Left lung (tissue), 10 donors: ENCODE data around the gene TRIML1. TPM values are rescaled to one million over a fixed set of nuclear protein-coding genes. Genes with fewer than 3 reads are reported as not detected.
A peak's percentile ranks its signal among the peaks of the same experiment; 100 is the strongest.

Experiments used
- ATAC-seq: fragments of 200-7000 bp; cut with Tn5 transposase; one replicate; pipeline ENCODE4 v1.9.1; 2020; ENCODE audit warnings: moderate library complexity
- DNase-seq, 4 donors: peaks; one replicate each; pipeline ENCODE4 v3.0.0-alpha.2; 2013 to 2020
- H3K27ac ChIP-seq, 2 donors: fragments of 200-600 bp; sonication (generic) in 1 of 2; one replicate each; pipeline versions ENCODE4 v1.5.0 to v1.8.0; 2020 to 2021
- H3K27me3 ChIP-seq, 2 donors: fragments of 200-600 bp; sonication (generic) in 1 of 2; one replicate each; pipeline versions ENCODE4 v1.5.0 to v1.8.0; 2020 to 2021
- H3K36me3 ChIP-seq, 2 donors: fragments of 200-600 bp; sonication (generic) in 1 of 2; one replicate each; pipeline versions ENCODE4 v1.5.0 to v1.8.0; 2020 to 2021
- H3K4me1 ChIP-seq, 2 donors: fragments of 200-600 bp; one replicate each; pipeline ENCODE4 v1.8.0; 2021
- H3K4me3 ChIP-seq, 2 donors: fragments of 200-600 bp; sonication (generic) in 1 of 2; one replicate each; pipeline versions ENCODE4 v1.5.0 to v1.8.0; 2020 to 2021; ENCODE audit warnings: mild to moderate bottlenecking in 1 of 2
- H3K9me3 ChIP-seq, 2 donors: fragments of 200-600 bp; sonication (generic) in 1 of 2; one replicate each; pipeline versions ENCODE4 v1.5.0 to v1.8.0; 2020 to 2021
- intact Hi-C, 2 donors: fragments of 100-400 bp; cut with DNase I; formaldehyde crosslinking; loops; one replicate each; pipeline versions ENCODE4 v1.11.2 to v1.14.2; 2022
- polyA plus RNA-seq, 6 donors: library from polyadenylated mRNA; unstranded; fragments of 120-200 nt; gene quantifications; one replicate each; pipeline ENCODE4 v1.2.1, GENCODE V29; 2013; ENCODE audit not compliant: insufficient read length in 6 of 6
- total RNA-seq, 2 donors: library from RNA; stranded (reverse); fragmentation: NEBNext Ultra II Directional; extraction: Animal tissue kit (Norgen Biotek cat#: 25700); gene quantifications; one replicate each; pipeline ENCODE4 v1.2.1, GENCODE V29; 2021
- TF ChIP-seq, protein P1 (sequence below), 2 donors: fragments of 200-600 bp; sonication (generic) in 1 of 2; IDR thresholded peaks; one replicate each; pipeline versions ENCODE4 v1.5.0 to v1.8.0; 2021; ENCODE audit warnings: antibody characterized with exemption in 2 of 2
- donor health status: DM: no; HTN: yes; CAD: no.
- donor health status: DM: no; HTN: no; CAD: no.

Gene TRIML1
- total and polyA plus RNA-seq, 8 donors, result not detected

DNA sequence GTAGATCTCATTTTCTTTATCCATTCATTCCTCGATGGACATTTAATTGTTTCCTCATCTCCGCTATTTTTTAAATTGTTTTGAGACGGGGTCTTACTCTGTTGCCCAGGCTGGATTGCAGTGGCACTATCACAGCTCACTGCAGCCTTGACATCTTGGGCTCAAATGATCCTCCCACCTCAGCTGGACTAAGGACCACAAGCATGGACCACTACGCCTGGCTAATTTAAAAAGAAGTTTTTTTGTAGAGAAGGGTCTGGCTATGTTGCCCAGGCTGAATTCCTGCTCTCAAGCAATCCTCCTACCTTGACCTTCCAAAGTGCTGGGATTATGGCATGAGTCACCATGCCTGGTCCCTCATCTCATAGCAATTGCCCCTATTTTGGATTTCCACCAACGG, 7.0 kb upstream of the TRIML1 start:
- H3K4me1 ChIP-seq, result no peaks in the 10 kb centered on the region
- H3K27ac ChIP-seq, result no peak overlapping the region
- intact Hi-C loops, result no loop called here
- peaks cover 0 to 5% of the 10 kb centered on the region in 2 donors for H3K9me3 ChIP-seq
- TF ChIP-seq, protein P1, sequence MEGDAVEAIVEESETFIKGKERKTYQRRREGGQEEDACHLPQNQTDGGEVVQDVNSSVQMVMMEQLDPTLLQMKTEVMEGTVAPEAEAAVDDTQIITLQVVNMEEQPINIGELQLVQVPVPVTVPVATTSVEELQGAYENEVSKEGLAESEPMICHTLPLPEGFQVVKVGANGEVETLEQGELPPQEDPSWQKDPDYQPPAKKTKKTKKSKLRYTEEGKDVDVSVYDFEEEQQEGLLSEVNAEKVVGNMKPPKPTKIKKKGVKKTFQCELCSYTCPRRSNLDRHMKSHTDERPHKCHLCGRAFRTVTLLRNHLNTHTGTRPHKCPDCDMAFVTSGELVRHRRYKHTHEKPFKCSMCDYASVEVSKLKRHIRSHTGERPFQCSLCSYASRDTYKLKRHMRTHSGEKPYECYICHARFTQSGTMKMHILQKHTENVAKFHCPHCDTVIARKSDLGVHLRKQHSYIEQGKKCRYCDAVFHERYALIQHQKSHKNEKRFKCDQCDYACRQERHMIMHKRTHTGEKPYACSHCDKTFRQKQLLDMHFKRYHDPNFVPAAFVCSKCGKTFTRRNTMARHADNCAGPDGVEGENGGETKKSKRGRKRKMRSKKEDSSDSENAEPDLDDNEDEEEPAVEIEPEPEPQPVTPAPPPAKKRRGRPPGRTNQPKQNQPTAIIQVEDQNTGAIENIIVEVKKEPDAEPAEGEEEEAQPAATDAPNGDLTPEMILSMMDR (IDR thresholded peaks at IDR 0.05), result no peak
- H3K27me3 ChIP-seq, result no peaks in the 10 kb centered on the region
- ATAC-seq, result no peak
- no peak for DNase-seq
- no peaks in the 10 kb centered on the region for H3K36me3 ChIP-seq
- no peak overlapping the region for H3K4me3 ChIP-seq

DNA sequence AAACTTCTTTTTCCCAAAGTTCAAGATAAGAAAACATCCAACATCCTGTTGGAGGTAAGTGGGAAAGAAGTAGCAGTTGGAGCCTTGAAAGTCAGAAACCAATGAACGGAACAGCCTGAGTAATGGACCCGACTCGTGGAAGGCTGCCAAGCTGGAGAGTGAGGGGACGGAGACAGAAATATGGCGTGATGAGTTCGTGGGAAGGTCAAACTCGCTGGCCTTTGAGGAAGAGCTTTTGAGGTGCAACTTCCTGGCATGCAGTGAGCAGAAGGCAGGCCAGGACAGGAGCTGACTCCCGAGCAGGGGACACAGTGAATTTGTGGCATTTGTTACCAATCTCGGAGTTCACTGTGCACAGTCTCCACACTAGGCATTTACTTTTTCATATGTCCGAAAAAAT, 1.0 kb upstream of the TRIML1 start:
- ATAC-seq (no peak), DNase-seq (peak in 1 of 4 donors; percentile 8)

DNA sequence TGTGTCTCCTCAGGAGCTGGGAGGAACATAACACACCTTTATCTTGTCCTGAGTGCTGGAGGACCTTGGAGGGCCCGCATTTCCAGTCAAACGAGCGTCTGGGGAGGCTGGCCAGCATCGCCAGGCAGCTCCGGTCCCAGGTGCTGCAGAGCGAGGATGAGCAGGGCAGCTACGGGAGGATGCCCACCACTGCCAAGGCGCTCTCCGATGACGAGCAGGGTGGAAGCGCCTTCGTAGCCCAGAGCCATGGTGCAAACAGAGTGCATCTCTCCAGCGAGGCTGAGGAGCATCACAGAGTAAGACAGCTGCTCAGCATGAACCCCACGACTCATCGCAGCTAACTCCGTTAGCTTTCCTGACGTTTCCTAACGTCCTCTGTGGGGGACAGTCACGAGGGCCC, 430 bp downstream of the TRIML1 start:
- H3K4me1 ChIP-seq, result no peaks in the 10 kb centered on the region
- no peaks in the 10 kb centered on the region for H3K36me3 ChIP-seq
- intact Hi-C loops, result no loop called here
- H3K4me3 ChIP-seq, result no peak overlapping the region
- peaks cover 0 to 22% of the 10 kb centered on the region in 2 donors for H3K9me3 ChIP-seq
- no peaks in the 10 kb centered on the region for H3K27me3 ChIP-seq
- DNase-seq (no peak), ATAC-seq (no peak)
- peak overlapping the region in 1 of 2 donors; percentile 37 for H3K27ac ChIP-seq
- TF ChIP-seq, protein P1 (IDR thresholded peaks at IDR 0.05), result no peak

More for the DNA sequence above, 1.0 kb upstream of the TRIML1 start:
- peaks cover 0 to 14% of the 10 kb centered on the region in 2 donors for H3K9me3 ChIP-seq
- no peak overlapping the region for H3K27ac ChIP-seq
- H3K36me3 ChIP-seq, result no peaks in the 10 kb centered on the region
- no peak overlapping the region for H3K4me3 ChIP-seq
- TF ChIP-seq, protein P1 (IDR thresholded peaks at IDR 0.05), result no peak
- intact Hi-C loops, result no loop called here
- no peaks in the 10 kb centered on the region for H3K27me3 ChIP-seq
- no peaks in the 10 kb centered on the region for H3K4me1 ChIP-seq

DNA sequence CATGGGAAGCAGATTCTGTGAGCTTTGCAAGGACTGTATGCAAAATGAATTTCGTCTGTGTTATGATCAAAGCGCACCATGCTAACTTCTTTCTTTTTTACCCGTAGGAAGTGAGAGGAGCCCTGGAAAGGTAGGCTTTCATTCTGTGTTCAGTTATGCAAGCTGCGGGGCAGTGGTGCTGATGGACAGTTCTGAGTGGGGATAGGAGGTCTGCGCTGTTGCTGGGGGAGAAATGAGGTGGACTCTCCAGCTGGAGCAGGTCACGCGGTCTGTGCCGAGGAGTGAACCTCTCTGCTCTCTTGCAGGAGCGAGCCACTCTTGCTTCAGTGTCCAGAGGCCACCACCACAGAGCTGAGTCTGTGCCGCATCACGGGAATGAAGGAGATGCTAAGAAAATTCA, 4.5 kb downstream of the TRIML1 start:
- Histone ChIP-seq H3K9me3 (peaks cover 0 to 19% of the 10 kb centered on the region in 2 donors), H3K36me3 (no peaks in the 10 kb centered on the region), H3K27me3 (no peaks in the 10 kb centered on the region), H3K4me3 (no peak overlapping the region), H3K4me1 (no peaks in the 10 kb centered on the region), H3K27ac (no peak overlapping the region)
- intact Hi-C loops, result no loop called here
- TF ChIP-seq, protein P1 (IDR thresholded peaks at IDR 0.05), result no peak
- ATAC-seq (no peak), DNase-seq (peak in 1 of 4 donors; percentile 13)

DNA sequence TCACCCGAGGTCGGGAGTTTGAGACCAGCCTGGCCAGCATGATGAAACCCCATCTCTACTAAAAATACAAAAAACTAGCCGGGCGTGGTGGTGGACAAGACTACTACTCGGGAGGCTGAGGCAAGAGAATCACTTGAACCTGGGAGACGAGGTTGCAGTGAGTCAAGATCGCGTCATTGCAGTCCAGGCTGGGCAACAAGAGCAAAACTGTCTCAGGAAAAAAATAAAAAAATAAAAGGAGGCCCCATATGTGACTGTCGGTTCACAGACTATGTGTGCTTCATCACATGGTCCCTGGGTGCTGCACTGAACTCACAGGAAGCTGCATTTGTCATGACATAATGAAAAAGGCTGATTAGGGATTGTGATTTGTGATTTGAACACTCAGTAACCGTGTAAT, 6.4 kb downstream of the TRIML1 start:
- H3K36me3 ChIP-seq, result no peaks in the 10 kb centered on the region
- intact Hi-C loops, result no loop called here
- no peak overlapping the region for H3K27ac ChIP-seq
- no peak for DNase-seq
- no peaks in the 10 kb centered on the region for H3K27me3 ChIP-seq
- H3K4me3 ChIP-seq, result no peak overlapping the region
- TF ChIP-seq, protein P1 (IDR thresholded peaks at IDR 0.05), result no peak
- H3K4me1 ChIP-seq, result no peaks in the 10 kb centered on the region
- ATAC-seq, result no peak
- peaks cover 0 to 25% of the 10 kb centered on the region in 2 donors for H3K9me3 ChIP-seq
